Measurements from ENCODE around the gene PDE7B.

Gene PDE7B

GRCh38 chr6:136012198-136012887 is 160.8 kb downstream of the PDE7B start:
- DNase-seq (ENCODE audit: low read depth): peak; percentile 77
- peak overlapping the region; percentile 23 for H3K4me3 ChIP-seq (ENCODE audit: low read depth, low read length)

- DNase-seq (ENCODE audit: low read depth): no peak
- H3K4me3 ChIP-seq (ENCODE audit: low read depth, low read length): no peak overlapping the region
Observed at GRCh38 chr6:136012943-136013342, 161.4 kb downstream of the PDE7B start.

GRCh38 chr6:136014454-136015437 is 163.2 kb downstream of the PDE7B start:
- no peak overlapping the region for H3K4me3 ChIP-seq (ENCODE audit: low read depth, low read length)
- peak; percentile 99 for DNase-seq (ENCODE audit: low read depth)

- no peak for DNase-seq (ENCODE audit: low read depth)
Observed at GRCh38 chr6:136015531-136015930, 164.0 kb downstream of the PDE7B start.

GRCh38 chr6:136016228-136017225 is 165.0 kb downstream of the PDE7B start:
- H3K4me3 ChIP-seq (ENCODE audit: low read depth, low read length): no peak overlapping the region
- DNase-seq (ENCODE audit: low read depth): no peak

More at GRCh38 chr6:136015531-136015930, 164.0 kb downstream of the PDE7B start:
- H3K4me3 ChIP-seq (ENCODE audit: low read depth, low read length): no peak overlapping the region

GRCh38 chr6:136020691-136021090 is 169.2 kb downstream of the PDE7B start:
- no peak for DNase-seq (ENCODE audit: low read depth)
- no peak overlapping the region for H3K4me3 ChIP-seq (ENCODE audit: low read depth, low read length)

- DNase-seq (ENCODE audit: low read depth): no peak
- no peak overlapping the region for H3K4me3 ChIP-seq (ENCODE audit: low read depth, low read length)
Observed at GRCh38 chr6:136022224-136022874, 170.8 kb downstream of the PDE7B start.

GRCh38 chr6:136024711-136025110 is 173.2 kb downstream of the PDE7B start:
- DNase-seq (ENCODE audit: low read depth): no peak
- no peak overlapping the region for H3K4me3 ChIP-seq (ENCODE audit: low read depth, low read length)

GRCh38 chr6:136025736-136026135 is 174.2 kb downstream of the PDE7B start:
- H3K4me3 ChIP-seq (ENCODE audit: low read depth, low read length): no peak overlapping the region
- DNase-seq (ENCODE audit: low read depth): no peak

- no peak overlapping the region for H3K4me3 ChIP-seq (ENCODE audit: low read depth, low read length)
- no peak for DNase-seq (ENCODE audit: low read depth)
Observed at GRCh38 chr6:136030131-136030530, 178.6 kb downstream of the PDE7B start.

GRCh38 chr6:136031982-136032381 is 180.5 kb downstream of the PDE7B start:
- DNase-seq (ENCODE audit: low read depth): no peak
- no peak overlapping the region for H3K4me3 ChIP-seq (ENCODE audit: low read depth, low read length)

GRCh38 chr6:136033416-136033815 is 181.9 kb downstream of the PDE7B start:
- DNase-seq (ENCODE audit: low read depth): no peak
- no peak overlapping the region for H3K4me3 ChIP-seq (ENCODE audit: low read depth, low read length)

- H3K4me3 ChIP-seq (ENCODE audit: low read depth, low read length): no peak overlapping the region
- no peak for DNase-seq (ENCODE audit: low read depth)
Observed at GRCh38 chr6:136034422-136034821, 182.9 kb downstream of the PDE7B start.

- no peak for DNase-seq (ENCODE audit: low read depth)
- H3K4me3 ChIP-seq (ENCODE audit: low read depth, low read length): no peak overlapping the region
Observed at GRCh38 chr6:136035378-136036070, 184.0 kb downstream of the PDE7B start.

GRCh38 chr6:136036071-136036380 is 184.5 kb downstream of the PDE7B start:
- no peak overlapping the region for H3K4me3 ChIP-seq (ENCODE audit: low read depth, low read length)
- no peak for DNase-seq (ENCODE audit: low read depth)

GRCh38 chr6:136036601-136037000 is 185.1 kb downstream of the PDE7B start:
- no peak overlapping the region for H3K4me3 ChIP-seq (ENCODE audit: low read depth, low read length)
- DNase-seq (ENCODE audit: low read depth): no peak

GRCh38 chr6:136037242-136037875 is 185.9 kb downstream of the PDE7B start:
- no peak for DNase-seq (ENCODE audit: low read depth)
- no peak overlapping the region for H3K4me3 ChIP-seq (ENCODE audit: low read depth, low read length)

GRCh38 chr6:136037876-136038460 is 186.5 kb downstream of the PDE7B start:
- H3K4me3 ChIP-seq (ENCODE audit: low read depth, low read length): peak overlapping the region; percentile 33
- no peak for DNase-seq (ENCODE audit: low read depth)
